Suprapubic skin (tissue), 4 donors: ENCODE measurements around the gene PXMP4. TPM values are rescaled to one million over a fixed set of nuclear protein-coding genes. Genes with fewer than 3 reads are reported as not detected.
A peak's percentile ranks its signal among the peaks of the same experiment; 100 is the strongest.

ENCODE experiments used
- DNase-seq, 2 donors: peaks; one replicate each; pipeline ENCODE4 v3.0.0-alpha.2; 2019; ENCODE audit warnings: low spot score in 2 of 2
- H3K27ac ChIP-seq: fragments of 200-600 bp; sonication (generic); one replicate; pipeline ENCODE4 v1.5.1; 2019
- H3K27me3 ChIP-seq: fragments of 200-600 bp; sonication (generic); one replicate; pipeline ENCODE4 v1.5.1; 2019
- H3K36me3 ChIP-seq: fragments of 200-600 bp; sonication (generic); one replicate; pipeline ENCODE4 v1.5.1; 2019
- H3K4me1 ChIP-seq: fragments of 200-600 bp; sonication (generic); one replicate; pipeline ENCODE4 v1.5.1; 2019
- H3K4me3 ChIP-seq: fragments of 200-600 bp; sonication (generic); one replicate; pipeline ENCODE4 v1.5.1; 2019; ENCODE audit warnings: mild to moderate bottlenecking
- H3K9me3 ChIP-seq: fragments of 200-600 bp; sonication (generic); one replicate; pipeline ENCODE4 v1.5.1; 2019
- CTCF ChIP-seq, 2 donors: fragments of 200-600 bp in 1 of 2; fragments of 450-650 bp in 1 of 2; sonication (generic) in 1 of 2; IDR thresholded peaks; one replicate each; pipeline ENCODE4 v1.5.1; 2016 to 2019; ENCODE audit warnings: antibody characterized with exemption in 2 of 2, mild to moderate bottlenecking in 1 of 2, moderate library complexity in 1 of 2
- EP300 ChIP-seq: sonication (generic); formaldehyde crosslinking; IDR thresholded peaks from one replicate; pipeline ENCODE4 v1.6.1; 2017; ENCODE audit warnings: antibody characterized with exemption
- POLR2A ChIP-seq, 2 donors: fragments of 450-650 bp; IDR thresholded peaks; one replicate each; pipeline ENCODE4 v1.6.1; 2017; ENCODE audit warnings: antibody characterized with exemption in 2 of 2, mild to moderate bottlenecking in 2 of 2, moderate library complexity in 2 of 2
- POLR2AphosphoS5 ChIP-seq, 3 donors: sonication (generic); formaldehyde crosslinking; IDR thresholded peaks; one replicate each; pipeline ENCODE4 v1.6.1; 2017; ENCODE audit warnings: antibody characterized with exemption in 3 of 3
- WGBS: methylation state at CpG from one replicate; pipeline ENCODE4 v1.1.5; 2018; 5-methylcytosine and 5-hydroxymethylcytosine counted together
- total RNA-seq, 4 donors: library from RNA; depleted of rRNA; stranded (reverse); fragments of >200 nt; gene quantifications; one replicate each; pipeline ENCODE4 v1.1.0, GENCODE V29; 2016

Gene PXMP4
- 10 to 100 TPM in 3 of 4 donors, 1 to 10 TPM in 1; 8.7 to 32.4 (median 24.3) TPM for total RNA-seq

GRCh38 chr20:33719989-33720709 lies at the start of gene PXMP4:
PXMP4 (minus strand) TSS chr20:33720310; CDS start chr20:33720207, 103 bp downstream.
- TF ChIP-seq POLR2AphosphoS5 (IDR thresholded peaks at IDR 0.05) = peak in 2 of 3 donors; percentile 35 to 57
- TF ChIP-seq EP300 = no peak
- peak; percentile 94 to 96 for DNase-seq
- Histone ChIP-seq H3K4me1 (peaks cover 14% of the 10 kb centered on the region), H3K4me3 (peak within 1 kb of the TSS; percentile 76), H3K9me3 (no peaks in the 10 kb centered on the region), H3K27ac (peak within 1 kb of the TSS; percentile 59), H3K27me3 (no peaks in the 10 kb centered on the region), H3K36me3 (no peaks in the 10 kb centered on the region)
- WGBS = 3% methylated on average over 22 of the region's 46 CpGs

GRCh38 chr20:33769043-33769442 lies 48.9 kb upstream of the PXMP4 start:
- Histone ChIP-seq H3K4me1 (no peaks in the 10 kb centered on the region), H3K27ac (no peak overlapping the region), H3K9me3 (no peaks in the 10 kb centered on the region), H3K36me3 (peaks cover 28% of the 10 kb centered on the region), H3K4me3 (no peak overlapping the region), H3K27me3 (no peaks in the 10 kb centered on the region)
- TF ChIP-seq POLR2A (IDR thresholded peaks at IDR 0.05) = no peak
- no peak for TF ChIP-seq POLR2AphosphoS5 (IDR thresholded peaks at IDR 0.05)
- no peak for TF ChIP-seq CTCF (IDR thresholded peaks at IDR 0.05)
- no peak for TF ChIP-seq EP300
- 89% methylated on average over 4 of the region's 4 CpGs for WGBS
- DNase-seq = no peak

GRCh38 chr20:33767777-33768138 lies 47.6 kb upstream of the PXMP4 start:
- Histone ChIP-seq H3K27ac (no peak overlapping the region), H3K9me3 (no peaks in the 10 kb centered on the region), H3K4me3 (no peak overlapping the region), H3K27me3 (no peaks in the 10 kb centered on the region), H3K36me3 (peaks cover 28% of the 10 kb centered on the region), H3K4me1 (no peaks in the 10 kb centered on the region)
- DNase-seq = no peak
- TF ChIP-seq POLR2AphosphoS5 (IDR thresholded peaks at IDR 0.05) (no peak), EP300 (no peak), CTCF (IDR thresholded peaks at IDR 0.05) (no peak), POLR2A (IDR thresholded peaks at IDR 0.05) (no peak)
- 98% methylated on average over 2 of the region's 2 CpGs for WGBS

GRCh38 chr20:33766686-33767085 lies 46.6 kb upstream of the PXMP4 start:
- Histone ChIP-seq H3K27me3 (no peaks in the 10 kb centered on the region), H3K27ac (no peak overlapping the region), H3K4me1 (no peaks in the 10 kb centered on the region), H3K9me3 (no peaks in the 10 kb centered on the region), H3K4me3 (no peak overlapping the region), H3K36me3 (peaks cover 28% of the 10 kb centered on the region)
- TF ChIP-seq POLR2AphosphoS5 (IDR thresholded peaks at IDR 0.05) (no peak), POLR2A (IDR thresholded peaks at IDR 0.05) (no peak), EP300 (no peak), CTCF (IDR thresholded peaks at IDR 0.05) (no peak)
- DNase-seq = no peak
- 94% methylated on average over 9 of the region's 9 CpGs for WGBS

- no peak for DNase-seq
- H3K27me3 ChIP-seq = no peaks in the 10 kb centered on the region
- 95% methylated on average over 5 of the region's 5 CpGs for WGBS
- H3K36me3 ChIP-seq = peaks cover 35% of the 10 kb centered on the region
- no peak overlapping the region for H3K27ac ChIP-seq
- no peak for TF ChIP-seq EP300
- TF ChIP-seq POLR2AphosphoS5 (IDR thresholded peaks at IDR 0.05) = no peak
- no peak for TF ChIP-seq POLR2A (IDR thresholded peaks at IDR 0.05)
- H3K9me3 ChIP-seq = no peaks in the 10 kb centered on the region
- no peaks in the 10 kb centered on the region for H3K4me1 ChIP-seq
- H3K4me3 ChIP-seq = no peak overlapping the region
Measured at GRCh38 chr20:33765592-33765991, 45.5 kb upstream of the PXMP4 start.

GRCh38 chr20:33765099-33765498 lies 45.0 kb upstream of the PXMP4 start:
- no peak for DNase-seq
- Histone ChIP-seq H3K9me3 (no peaks in the 10 kb centered on the region), H3K4me1 (no peaks in the 10 kb centered on the region), H3K36me3 (peaks cover 30% of the 10 kb centered on the region), H3K27ac (no peak overlapping the region), H3K27me3 (no peaks in the 10 kb centered on the region), H3K4me3 (no peak overlapping the region)
- no peak for TF ChIP-seq CTCF (IDR thresholded peaks at IDR 0.05)
- no peak for TF ChIP-seq POLR2AphosphoS5 (IDR thresholded peaks at IDR 0.05)
- TF ChIP-seq POLR2A (IDR thresholded peaks at IDR 0.05) = no peak
- no peak for TF ChIP-seq EP300
- WGBS = 86% methylated on average over 2 of the region's 2 CpGs
